Measurements from ENCODE around the gene FLNC. TPM values are rescaled to one million over a fixed set of nuclear protein-coding genes. Genes with fewer than 3 reads are reported as not detected.

The FLNC gene
- total and polyA plus RNA-seq, 2 donors (not counting 1 experiment from before 2014, with no cell fraction given), result 0.01 TPM; not detected in 1

DNA sequence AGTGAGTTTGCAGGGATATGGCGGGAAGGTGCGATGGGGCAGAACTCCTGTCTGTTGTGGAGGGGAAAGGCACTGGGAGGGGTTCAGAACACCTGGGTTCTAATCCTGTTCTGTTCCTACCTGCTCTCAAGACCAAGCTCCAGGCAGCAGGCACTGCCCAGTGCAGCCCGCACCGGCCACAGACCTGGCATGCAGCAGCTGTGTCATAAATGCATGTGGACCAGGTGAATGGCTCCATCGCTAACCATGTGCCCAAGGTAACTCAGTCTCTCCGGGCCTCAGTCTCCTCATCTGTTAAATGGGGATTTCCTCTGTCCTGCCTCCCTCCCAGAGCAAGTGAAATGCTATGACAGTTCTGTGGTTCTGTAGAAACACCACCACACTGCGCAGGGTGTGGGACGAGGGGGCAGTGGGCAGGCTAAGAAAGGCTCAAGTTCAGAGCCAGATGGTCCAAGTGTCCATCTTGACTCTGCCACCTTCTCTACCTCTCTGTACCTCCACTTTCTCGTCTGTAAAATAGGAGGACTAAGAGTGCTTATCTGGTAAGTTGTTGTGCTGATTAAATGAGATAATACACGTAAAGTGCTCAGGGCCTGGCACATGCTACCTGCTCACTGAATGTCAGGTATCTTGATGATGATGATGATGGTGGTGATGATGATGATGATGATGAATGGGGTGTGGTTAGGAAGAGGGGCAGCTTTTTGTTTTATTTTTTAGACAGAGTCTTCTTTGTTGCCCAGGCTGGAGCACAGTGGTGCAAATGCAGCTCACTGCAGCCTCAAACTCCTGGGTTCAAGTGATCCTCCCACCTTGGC, 55.4 kb downstream of the FLNC start:
- no peak overlapping the region for H3K27ac ChIP-seq (ENCODE audit: low read length in 2 of 2)
- no peaks in the 10 kb centered on the region for H4K20me1 ChIP-seq (ENCODE audit: control insufficient read depth, insufficient read depth, low read length, poor library complexity, severe bottlenecking)
- intact Hi-C loops (cut with micrococcal nuclease), result no loop called here
- Mint-ChIP-seq H3K4me1 (peaks cover 3% of the 10 kb centered on the region), H3K9me3 (ENCODE audit: insufficient read depth) (no peaks in the 10 kb centered on the region), H3K27me3 (peaks cover 10% of the 10 kb centered on the region), H3K4me3 (no peak overlapping the region), H3K27ac (peak overlapping the region; percentile 20)
- H3K79me2 ChIP-seq (ENCODE audit: control insufficient read depth, insufficient read depth, low read length), result no peaks in the 10 kb centered on the region
- POLR2A ChIA-PET, result no interaction called here
- H3K4me3 ChIP-seq (ENCODE audit: control extremely low read depth in 1 of 5, extremely low read depth in 1 of 5, insufficient read depth in 1 of 5, low read depth in 2 of 5, low read length in 4 of 5), result no peak overlapping the region
- no peaks in the 10 kb centered on the region for H3K36me3 ChIP-seq (replicated peaks in 1 of 2; ENCODE audit: control extremely low read depth in 1 of 2, control insufficient read depth in 1 of 2, extremely low read depth in 1 of 2, insufficient read depth in 2 of 2, low read length in 1 of 2)
- H3K4me1 ChIP-seq (ENCODE audit: control insufficient read depth in 2 of 2, insufficient read depth in 2 of 2, low read length in 2 of 2), result peaks cover 0 to 6% of the 10 kb centered on the region in 2 donors
- CTCF ChIA-PET, result interaction anchor here (0.6 to 1.2 kb wide), 3 partner anchors 22 to 449 kb away, joined by 3 to 4 read pairs (median 3); partner anchors contain the start of gene ATP6V1F
- H3K9ac ChIP-seq (ENCODE audit: low read length), result no peak overlapping the region
- no peak overlapping the region for H3K4me2 ChIP-seq (replicated peaks; ENCODE audit: low read depth, low read length, poor library complexity, severe bottlenecking)
- DNase-seq (no peak), ATAC-seq (ENCODE audit: low read depth) (no peak)
- H3K9me3 ChIP-seq (ENCODE audit: control extremely low read depth in 1 of 3, control insufficient read depth in 2 of 3, insufficient read depth in 1 of 3, low read length in 2 of 3), result no peaks in the 10 kb centered on the region
- H3K27me3 ChIP-seq (replicated peaks in 1 of 4; ENCODE audit: control extremely low read depth in 1 of 4, control insufficient read depth in 3 of 4, insufficient read depth in 4 of 4, low read length in 3 of 4), result peaks cover 0 to 29% (median 4%) of the 10 kb centered on the region in 4 experiments
- no peak overlapping the region for H2AFZ ChIP-seq (ENCODE audit: insufficient read depth, low read depth, low read length, poor library complexity, severe bottlenecking)
- TF ChIP-seq EZH2 (IDR thresholded peaks at IDR 0.05; ENCODE audit: borderline replicate concordance, insufficient read depth, low read depth, low read length, poor library complexity, severe bottlenecking) (no peak), CTCF (IDR thresholded peaks at IDR 0.05) (no peak)
- WGBS (ENCODE audit: insufficient coverage), result 97% methylated on average over 6 of the region's 10 CpGs

Data from B cell (primary cell).